ENCODE results near the gene CFL1. TPM values are rescaled to one million over a fixed set of nuclear protein-coding genes. Genes with fewer than 3 reads are reported as not detected.

Gene CFL1
- total and polyA plus RNA-seq, 2 of the 8 experiments (the other 6 are each of a cell fraction or from before 2014, with no cell fraction given): 1,252 to 1,365 TPM

DNA sequence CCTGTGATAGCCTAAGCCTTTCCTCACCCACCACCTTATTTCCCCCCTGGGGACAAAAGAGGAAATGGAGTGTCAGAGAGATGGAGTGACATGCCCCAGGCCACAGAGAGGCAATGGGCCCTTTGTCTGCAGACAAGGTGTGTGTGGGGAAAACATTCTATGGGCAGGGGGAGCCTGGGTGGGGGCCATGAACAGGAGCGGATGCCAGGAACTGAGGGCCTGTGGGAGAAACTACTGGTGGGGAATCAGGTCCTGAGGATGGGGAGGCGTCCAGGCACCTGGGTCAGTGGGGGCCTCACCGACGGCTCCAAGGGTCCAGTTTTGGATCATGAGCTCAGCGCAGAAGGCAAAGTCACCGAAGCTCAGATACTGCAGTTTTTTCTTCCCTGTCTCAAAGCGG lies 27.3 kb upstream of the CFL1 start:
- Histone ChIP-seq H3K4me3 (ENCODE audit: extremely low read depth in 1 of 4, insufficient read depth in 2 of 4, low read depth in 3 of 4, low read length in 4 of 4) (no peak overlapping the region), H3K36me3 (ENCODE audit: control insufficient read depth in 2 of 4, insufficient read depth in 4 of 4, low read length in 3 of 4) (peaks cover 8 to 22% (median 18%) of the 10 kb centered on the region in 4 experiments; a peak in 7 of 8 replicates), H3K9ac (replicated peaks in 1 of 4; ENCODE audit: extremely low read depth in 1 of 4, low read depth in 3 of 4, low read length in 3 of 4) (no peak overlapping the region), H3K4ac (replicated peaks; ENCODE audit: insufficient read length, low read depth, low read length) (no peak overlapping the region), H3K79me1 (ENCODE audit: low read depth, low read length) (no peaks in the 10 kb centered on the region), H2AFZ (ENCODE audit: low read length) (no peak overlapping the region), H2BK12ac (ENCODE audit: low read depth, low read length) (no peak overlapping the region), H3K14ac (ENCODE audit: insufficient read length) (no peak overlapping the region), H2BK15ac (ENCODE audit: low read length) (no peak overlapping the region), H4K20me1 (replicated peaks in 1 of 2; ENCODE audit: control insufficient read depth in 1 of 2, insufficient read depth in 2 of 2, low read length in 2 of 2) (peaks cover 6 to 7% of the 10 kb centered on the region in 2 experiments), H3K4me1 (replicated peaks in 1 of 4; ENCODE audit: control insufficient read depth in 3 of 4, insufficient read depth in 4 of 4, low read length in 3 of 4) (peaks cover 0 to 17% (median 11%) of the 10 kb centered on the region in 4 experiments; a peak in 5 of 7 replicates), H2BK5ac (ENCODE audit: low read depth, low read length) (no peak overlapping the region), H4K5ac (ENCODE audit: insufficient read length, low read depth, low read length) (no peak overlapping the region), H4K8ac (ENCODE audit: extremely low read depth, insufficient read depth, low read length) (no peak overlapping the region), H3K9me3 (ENCODE audit: insufficient read depth in 2 of 2, low read depth in 1 of 2, low read length in 1 of 2) (no peaks in the 10 kb centered on the region), H3K27ac (ENCODE audit: low read depth, low read length) (no peak overlapping the region), H3K18ac (ENCODE audit: extremely low read depth, low read length) (no peak overlapping the region), H3K23ac (ENCODE audit: insufficient read length) (no peak overlapping the region), H2BK120ac (replicated peaks; ENCODE audit: low read depth, low read length) (no peak overlapping the region), H2BK20ac (ENCODE audit: low read length) (no peak overlapping the region), H3K56ac (replicated peaks; ENCODE audit: insufficient read length, low read depth, low read length) (no peak overlapping the region), H3K23me2 (ENCODE audit: low read depth, low read length) (peaks cover 14% of the 10 kb centered on the region), H2AK5ac (ENCODE audit: low read depth, low read length) (no peak overlapping the region), H4K91ac (replicated peaks; ENCODE audit: insufficient read length, low read length) (no peak overlapping the region), H3K4me2 (ENCODE audit: insufficient read depth in 1 of 2, low read depth in 2 of 2, low read length in 2 of 2) (no peak overlapping the region), H3K79me2 (ENCODE audit: control insufficient read depth in 1 of 2, insufficient read depth in 2 of 2, low read length in 2 of 2) (peaks cover 0 to 4% of the 10 kb centered on the region in 2 experiments; a peak in 1 of 4 replicates), H3K27me3 (replicated peaks in 1 of 4; ENCODE audit: control insufficient read depth in 3 of 4, extremely low read depth in 1 of 4, insufficient read depth in 3 of 4, low read length in 3 of 4) (peaks cover 0 to 9% (median 8%) of the 10 kb centered on the region in 4 experiments; a peak in 6 of 7 replicates)
- no peak for FAIRE-seq
- 89% methylated on average over 7 of the region's 7 CpGs; no CpG with 5 or more reads in 1 of the 2 experiments for WGBS, 2 experiments (ENCODE audit: extremely low coverage in 1 of 2, insufficient coverage in 1 of 2, insufficient read length in 1 of 2, insufficient replicate concordance in 2 of 2, low coverage in 1 of 2, low lambda C conversion rate in 2 of 2, missing lambda C conversion rate in 1 of 2)
- POLR2A ChIA-PET (ENCODE audit: partially characterized antibody): interaction anchor here (0.6 to 39.7 kb wide), 2 partner anchors 24 to 29 kb away, joined by 3 to 1071 read pairs; partner anchors contain the start of genes CFL1, EFEMP2 and MUS81
- CTCF ChIA-PET (ENCODE audit: partially characterized antibody): interaction anchor here (0.6 to 19.6 kb wide), 54 partner anchors 7 to 1447 kb away, joined by 3 to 283 read pairs (median 5); partner anchors contain the start of genes CATSPER1, CCDC85B, CFL1 and CTSW
- DNase-seq (ENCODE audit: low read depth in 1 of 2, low spot score in 2 of 2): no peak
- TF ChIP-seq CEBPB (IDR thresholded peaks at IDR 0.05; ENCODE audit: low read depth, low read length) (no peak), GABPA (IDR thresholded peaks at IDR 0.05; ENCODE audit: borderline replicate concordance, insufficient read depth, low read length) (no peak), CBX5 (IDR thresholded peaks at IDR 0.05; ENCODE audit: low read depth, low read length) (no peak)
- TF ChIP-seq, protein P1, sequence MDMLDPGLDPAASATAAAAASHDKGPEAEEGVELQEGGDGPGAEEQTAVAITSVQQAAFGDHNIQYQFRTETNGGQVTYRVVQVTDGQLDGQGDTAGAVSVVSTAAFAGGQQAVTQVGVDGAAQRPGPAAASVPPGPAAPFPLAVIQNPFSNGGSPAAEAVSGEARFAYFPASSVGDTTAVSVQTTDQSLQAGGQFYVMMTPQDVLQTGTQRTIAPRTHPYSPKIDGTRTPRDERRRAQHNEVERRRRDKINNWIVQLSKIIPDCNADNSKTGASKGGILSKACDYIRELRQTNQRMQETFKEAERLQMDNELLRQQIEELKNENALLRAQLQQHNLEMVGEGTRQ (IDR thresholded peaks at IDR 0.05; ENCODE audit: low read length): no peak
- TF ChIP-seq, protein P2, sequence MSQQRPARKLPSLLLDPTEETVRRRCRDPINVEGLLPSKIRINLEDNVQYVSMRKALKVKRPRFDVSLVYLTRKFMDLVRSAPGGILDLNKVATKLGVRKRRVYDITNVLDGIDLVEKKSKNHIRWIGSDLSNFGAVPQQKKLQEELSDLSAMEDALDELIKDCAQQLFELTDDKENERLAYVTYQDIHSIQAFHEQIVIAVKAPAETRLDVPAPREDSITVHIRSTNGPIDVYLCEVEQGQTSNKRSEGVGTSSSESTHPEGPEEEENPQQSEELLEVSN (IDR thresholded peaks at IDR 0.05): no peak

All from H1 (cell line).